Glutamatergic neuron (in vitro differentiated cells): ENCODE data around the gene SERP1. TPM values are rescaled to one million over a fixed set of nuclear protein-coding genes. Genes with fewer than 3 reads are reported as not detected.

ENCODE experiments used
- DNase-seq: peaks from one replicate; pipeline ENCODE4 v3.0.0; 2022
- H3K27ac Mint-ChIP-seq: one replicate; pipeline ENCODE4 v1.8.0; 2020; ENCODE audit warnings: mild to moderate bottlenecking, mixed read lengths, inconsistent platforms; ENCODE audit not compliant: unreplicated experiment
- H3K27me3 Mint-ChIP-seq: one replicate; pipeline ENCODE4 v1.8.0; 2020; ENCODE audit warnings: mild to moderate bottlenecking, moderate library complexity, mixed read lengths, inconsistent platforms; ENCODE audit not compliant: unreplicated experiment
- H3K36me3 Mint-ChIP-seq: one replicate; pipeline ENCODE4 v1.8.0; 2020; ENCODE audit warnings: mild to moderate bottlenecking, mixed read lengths, inconsistent platforms; ENCODE audit not compliant: unreplicated experiment
- H3K4me1 Mint-ChIP-seq: one replicate; pipeline ENCODE4 v1.8.0; 2020; ENCODE audit warnings: mild to moderate bottlenecking, low read depth, mixed read lengths, inconsistent platforms; ENCODE audit not compliant: unreplicated experiment
- H3K4me3 Mint-ChIP-seq: one replicate; pipeline ENCODE4 v1.8.0; 2020; ENCODE audit warnings: mild to moderate bottlenecking, mixed read lengths, inconsistent platforms; ENCODE audit not compliant: unreplicated experiment
- H3K9me3 Mint-ChIP-seq: one replicate; pipeline ENCODE4 v1.8.0; 2020; ENCODE audit warnings: mild to moderate bottlenecking, moderate library complexity, mixed read lengths, inconsistent platforms; ENCODE audit not compliant: unreplicated experiment
- CTCF ChIP-seq: fragments of 200-600 bp; sonication (generic); IDR thresholded peaks from one replicate; pipeline ENCODE4 v1.5.0; 2021; ENCODE audit not compliant: partially characterized antibody, unreplicated experiment
- total RNA-seq: library from RNA; stranded (reverse); fragmentation: NEBNext Ultra II Directional; extraction: Animal tissue kit (Norgen Biotek cat#: 25700); gene quantifications from one replicate; pipeline ENCODE4 v1.2.1, GENCODE V29; 2021; ENCODE audit not compliant: unreplicated experiment

SERP1 gene
- total RNA-seq, 1 donor from 2014 or later = 45.2 TPM

- Mint-ChIP-seq H3K4me3 (no peak overlapping the region), H3K27me3 (peaks cover 4% of the 10 kb centered on the region), H3K9me3 (peaks cover 2% of the 10 kb centered on the region), H3K4me1 (peaks cover 6% of the 10 kb centered on the region), H3K36me3 (no peaks in the 10 kb centered on the region), H3K27ac (no peak overlapping the region)
- no peak for DNase-seq
- no peak for TF ChIP-seq CTCF
These were observed 5.3 kb downstream of the SERP1 start for GRCh38 chr3:150540991-150541390.

GRCh38 chr3:150540297-150540696 lies 6.0 kb downstream of the SERP1 start:
- TF ChIP-seq CTCF = no peak
- DNase-seq = no peak
- peaks cover 6% of the 10 kb centered on the region for H3K4me1 Mint-ChIP-seq
- H3K27me3 Mint-ChIP-seq = peaks cover 2% of the 10 kb centered on the region
- no peaks in the 10 kb centered on the region for H3K36me3 Mint-ChIP-seq
- no peaks in the 10 kb centered on the region for H3K9me3 Mint-ChIP-seq
- no peak overlapping the region for H3K4me3 Mint-ChIP-seq
- H3K27ac Mint-ChIP-seq = no peak overlapping the region

- Mint-ChIP-seq H3K9me3 (no peaks in the 10 kb centered on the region), H3K4me3 (no peak overlapping the region), H3K27ac (no peak overlapping the region), H3K27me3 (peaks cover 2% of the 10 kb centered on the region), H3K4me1 (no peaks in the 10 kb centered on the region), H3K36me3 (no peaks in the 10 kb centered on the region)
- no peak for DNase-seq
- no peak for TF ChIP-seq CTCF
These were observed 7.7 kb downstream of the SERP1 start for GRCh38 chr3:150538324-150539208.

- DNase-seq = no peak
- no peak overlapping the region for H3K4me3 Mint-ChIP-seq
- no peak overlapping the region for H3K27ac Mint-ChIP-seq
- no peak for TF ChIP-seq CTCF
- no peaks in the 10 kb centered on the region for H3K9me3 Mint-ChIP-seq
- peaks cover 2% of the 10 kb centered on the region for H3K27me3 Mint-ChIP-seq
- no peaks in the 10 kb centered on the region for H3K36me3 Mint-ChIP-seq
- no peaks in the 10 kb centered on the region for H3K4me1 Mint-ChIP-seq
These were observed 11.1 kb downstream of the SERP1 start for GRCh38 chr3:150535204-150535603.

- DNase-seq = no peak
- Mint-ChIP-seq H3K4me1 (no peaks in the 10 kb centered on the region), H3K9me3 (no peaks in the 10 kb centered on the region), H3K4me3 (no peak overlapping the region), H3K36me3 (no peaks in the 10 kb centered on the region), H3K27me3 (peaks cover 2% of the 10 kb centered on the region), H3K27ac (no peak overlapping the region)
- no peak for TF ChIP-seq CTCF
These were observed 14.5 kb downstream of the SERP1 start for GRCh38 chr3:150531775-150532174.
